ENCODE results near the gene DYNC2H1. TPM values are rescaled to one million over a fixed set of nuclear protein-coding genes. Genes with fewer than 3 reads are reported as not detected.

Gene DYNC2H1
- total RNA-seq, 1 donor = 44.9 TPM

DNA sequence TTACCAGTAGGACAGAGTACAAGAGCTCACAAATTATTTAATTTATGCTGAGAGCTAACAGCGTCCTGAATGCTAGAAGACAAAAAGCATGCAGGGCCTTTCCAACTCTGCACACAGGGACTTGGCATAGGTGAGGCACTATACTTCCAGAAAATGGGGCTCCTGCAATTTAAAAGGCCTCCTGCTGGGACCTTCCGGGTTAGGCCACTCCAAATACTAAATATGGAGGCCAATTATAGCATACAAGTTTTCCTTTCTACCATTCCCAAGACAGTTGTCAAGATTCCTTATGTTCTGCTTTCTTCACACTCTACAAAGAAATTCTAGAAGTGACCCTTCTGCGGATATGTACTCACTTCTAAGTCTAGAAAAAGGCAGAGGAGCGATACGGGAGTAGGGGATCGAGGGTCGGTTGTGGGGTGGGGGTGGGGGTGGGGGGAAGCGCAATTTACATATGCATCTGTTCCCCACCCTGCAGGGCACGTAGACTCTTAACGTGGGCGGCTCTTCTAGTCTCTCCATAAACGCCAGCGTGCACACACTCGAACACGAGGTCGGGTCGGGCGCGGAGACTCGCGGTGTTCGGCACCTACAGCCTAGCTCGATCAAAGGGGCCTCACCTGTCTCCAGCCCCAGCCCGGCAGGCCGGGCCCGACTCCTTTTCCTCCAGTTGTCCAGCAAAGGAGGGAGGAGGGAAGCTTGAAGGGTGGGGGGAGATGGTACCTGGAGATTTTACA is 18.0 kb upstream of the DYNC2H1 start:
- DNase-seq (ENCODE audit: low read depth) = peak; percentile 51
- TF ChIP-seq, protein P1, sequence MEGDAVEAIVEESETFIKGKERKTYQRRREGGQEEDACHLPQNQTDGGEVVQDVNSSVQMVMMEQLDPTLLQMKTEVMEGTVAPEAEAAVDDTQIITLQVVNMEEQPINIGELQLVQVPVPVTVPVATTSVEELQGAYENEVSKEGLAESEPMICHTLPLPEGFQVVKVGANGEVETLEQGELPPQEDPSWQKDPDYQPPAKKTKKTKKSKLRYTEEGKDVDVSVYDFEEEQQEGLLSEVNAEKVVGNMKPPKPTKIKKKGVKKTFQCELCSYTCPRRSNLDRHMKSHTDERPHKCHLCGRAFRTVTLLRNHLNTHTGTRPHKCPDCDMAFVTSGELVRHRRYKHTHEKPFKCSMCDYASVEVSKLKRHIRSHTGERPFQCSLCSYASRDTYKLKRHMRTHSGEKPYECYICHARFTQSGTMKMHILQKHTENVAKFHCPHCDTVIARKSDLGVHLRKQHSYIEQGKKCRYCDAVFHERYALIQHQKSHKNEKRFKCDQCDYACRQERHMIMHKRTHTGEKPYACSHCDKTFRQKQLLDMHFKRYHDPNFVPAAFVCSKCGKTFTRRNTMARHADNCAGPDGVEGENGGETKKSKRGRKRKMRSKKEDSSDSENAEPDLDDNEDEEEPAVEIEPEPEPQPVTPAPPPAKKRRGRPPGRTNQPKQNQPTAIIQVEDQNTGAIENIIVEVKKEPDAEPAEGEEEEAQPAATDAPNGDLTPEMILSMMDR (IDR thresholded peaks at IDR 0.05; ENCODE audit: insufficient read depth, low read depth, low read length) = no peak
- H3K4me3 ChIP-seq (ENCODE audit: low read depth, low read length) = peak overlapping the region; percentile 96

DNA sequence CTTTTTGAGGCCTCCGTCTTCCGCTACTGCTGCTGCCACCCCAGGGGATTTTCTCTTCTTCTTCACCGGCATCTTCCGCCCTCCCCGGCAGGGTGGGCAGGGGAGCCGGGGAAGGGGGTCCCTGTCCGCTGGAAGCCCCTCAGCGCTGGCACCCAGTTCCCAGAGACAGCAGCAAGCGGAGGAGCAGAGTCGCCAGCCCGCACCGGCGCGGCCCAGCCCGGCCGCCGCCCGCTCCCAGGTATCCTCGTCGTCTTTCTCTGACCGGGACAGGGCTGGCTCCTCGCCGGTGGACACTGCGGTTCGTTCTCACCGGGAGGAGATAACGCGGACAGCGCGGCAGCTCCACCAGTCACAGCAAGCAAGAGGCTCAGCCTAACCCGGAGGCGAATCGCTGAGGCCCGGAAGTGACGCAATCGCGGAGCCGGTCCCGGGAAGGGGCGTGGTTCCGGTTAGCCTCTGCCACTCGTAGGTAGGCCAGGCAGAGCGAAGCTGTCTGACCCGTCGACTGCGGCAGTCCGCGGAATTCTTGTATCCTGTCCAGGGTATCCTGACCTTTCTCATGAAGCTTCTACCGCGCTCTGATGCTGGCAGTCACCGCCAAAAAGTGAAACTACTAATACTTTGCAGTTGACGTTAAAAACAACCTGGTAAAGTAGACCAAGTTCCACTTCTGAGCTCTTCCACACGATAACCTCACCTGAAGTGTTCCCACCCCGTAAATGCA is 17.3 kb upstream of the DYNC2H1 start, which contains the start of gene DCUN1D5:
Gene DCUN1D5, minus strand, starts transcription at position 360 of the 724 bp plus-strand sequence. Its CDS starts 288 bp downstream, at position 72.
- peak; percentile 96 for DNase-seq (ENCODE audit: low read depth)
- TF ChIP-seq, protein P1 (IDR thresholded peaks at IDR 0.05; ENCODE audit: insufficient read depth, low read depth, low read length) = no peak
- peak within 1 kb of the TSS; percentile 96 for H3K4me3 ChIP-seq (ENCODE audit: low read depth, low read length)

DNA sequence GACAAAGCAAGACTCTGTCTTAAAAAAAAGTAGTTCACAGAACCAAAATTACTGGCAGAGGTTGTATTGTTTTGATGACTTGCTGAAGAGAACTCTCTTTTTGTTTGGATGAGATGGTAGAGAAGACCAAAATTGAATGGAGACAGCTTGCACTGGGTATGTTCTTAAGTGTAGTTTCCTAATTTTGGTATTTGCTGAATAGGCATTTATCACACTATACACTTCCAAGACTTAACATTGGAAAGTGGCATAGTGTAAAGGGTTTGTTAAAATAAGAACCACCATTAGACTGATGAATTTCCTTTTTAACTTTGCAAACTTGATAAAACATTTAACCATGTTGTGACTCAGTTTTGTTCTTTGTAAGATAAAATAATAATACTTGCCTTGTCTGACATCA is 11.9 kb upstream of the DYNC2H1 start:
- TF ChIP-seq, protein P1 (IDR thresholded peaks at IDR 0.05; ENCODE audit: insufficient read depth, low read depth, low read length) = no peak
- H3K4me3 ChIP-seq (ENCODE audit: low read depth, low read length) = no peak overlapping the region
- DNase-seq (ENCODE audit: low read depth) = no peak

DNA sequence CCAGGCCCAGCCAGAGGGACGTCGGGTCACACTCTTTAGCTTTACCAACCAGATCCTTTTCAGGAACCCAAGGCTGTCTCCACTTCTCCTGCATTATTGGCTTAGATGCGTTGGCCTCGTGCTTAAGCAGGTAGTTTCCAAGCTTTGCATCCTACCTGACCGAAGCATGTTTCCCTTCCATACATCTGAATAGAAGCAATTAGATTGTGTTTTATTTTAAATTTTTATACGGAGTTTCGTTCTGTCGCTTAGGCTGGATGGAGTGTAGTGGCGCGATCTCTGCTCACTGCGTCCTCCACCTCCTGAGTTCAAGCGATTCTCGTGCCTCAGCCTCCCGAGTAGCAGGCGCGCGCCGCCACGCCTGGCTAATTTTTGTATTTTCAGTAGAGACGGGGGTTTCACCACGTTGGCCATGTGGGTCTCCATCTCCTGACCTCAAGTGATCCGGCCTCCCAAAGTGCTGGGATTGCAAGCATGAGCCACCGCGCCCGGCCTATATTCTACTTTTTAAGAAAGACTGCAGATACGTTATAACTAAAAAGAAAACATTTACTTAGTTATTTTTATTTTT is 677 bp downstream of the DYNC2H1 start:
- DNase-seq (ENCODE audit: low read depth) = no peak
- TF ChIP-seq, protein P1 (IDR thresholded peaks at IDR 0.05; ENCODE audit: insufficient read depth, low read depth, low read length) = no peak
- H3K4me3 ChIP-seq (ENCODE audit: low read depth, low read length) = peak overlapping the region; percentile 74

DNA sequence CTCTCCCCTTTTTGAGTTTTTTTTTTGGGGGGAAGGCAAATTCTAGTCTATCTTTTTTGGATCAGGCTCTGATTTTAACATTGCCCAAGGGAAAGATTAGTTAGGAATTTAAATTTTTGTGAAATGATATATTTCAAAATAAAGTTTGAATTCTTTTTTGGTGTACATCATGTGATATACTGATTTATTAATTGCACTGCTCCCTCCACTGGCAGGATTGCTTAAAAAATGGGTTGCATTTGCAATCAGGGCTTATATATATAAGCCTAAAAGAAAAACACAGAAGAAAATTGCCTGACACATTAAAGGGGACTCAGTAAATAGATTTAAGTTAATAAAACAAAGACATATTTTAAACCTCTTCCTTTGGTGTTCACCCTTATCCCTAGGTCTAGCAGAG is 1.2 kb downstream of the DYNC2H1 start:
- H3K4me3 ChIP-seq (ENCODE audit: low read depth, low read length) = peak overlapping the region; percentile 74
- TF ChIP-seq, protein P1 (IDR thresholded peaks at IDR 0.05; ENCODE audit: insufficient read depth, low read depth, low read length) = peak; percentile 38
- peak; percentile 61 for DNase-seq (ENCODE audit: low read depth)

DNA sequence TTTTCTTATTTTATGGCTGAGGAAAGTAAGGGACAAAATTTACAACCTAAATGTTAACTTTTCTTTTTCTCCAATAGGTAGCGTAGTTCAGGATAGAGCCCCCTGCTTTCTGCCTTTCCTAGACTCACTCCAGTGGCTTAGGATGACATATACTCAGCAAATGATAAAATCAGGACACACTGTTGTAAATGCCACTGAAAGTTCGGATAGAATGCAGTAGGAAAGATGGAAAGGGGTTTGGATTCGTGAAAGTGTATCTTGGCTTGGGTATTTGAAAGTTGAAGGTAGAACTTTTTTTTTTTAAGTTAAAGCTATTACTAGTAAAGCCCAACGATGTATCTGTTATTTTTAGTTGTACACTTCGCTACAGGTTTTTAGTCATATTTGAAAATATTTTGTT is 2.2 kb downstream of the DYNC2H1 start:
- no peak overlapping the region for H3K4me3 ChIP-seq (ENCODE audit: low read depth, low read length)
- TF ChIP-seq, protein P1 (IDR thresholded peaks at IDR 0.05; ENCODE audit: insufficient read depth, low read depth, low read length) = no peak
- no peak for DNase-seq (ENCODE audit: low read depth)
